ENCODE results near the gene SLC25A10.

SLC25A10 gene

DNA sequence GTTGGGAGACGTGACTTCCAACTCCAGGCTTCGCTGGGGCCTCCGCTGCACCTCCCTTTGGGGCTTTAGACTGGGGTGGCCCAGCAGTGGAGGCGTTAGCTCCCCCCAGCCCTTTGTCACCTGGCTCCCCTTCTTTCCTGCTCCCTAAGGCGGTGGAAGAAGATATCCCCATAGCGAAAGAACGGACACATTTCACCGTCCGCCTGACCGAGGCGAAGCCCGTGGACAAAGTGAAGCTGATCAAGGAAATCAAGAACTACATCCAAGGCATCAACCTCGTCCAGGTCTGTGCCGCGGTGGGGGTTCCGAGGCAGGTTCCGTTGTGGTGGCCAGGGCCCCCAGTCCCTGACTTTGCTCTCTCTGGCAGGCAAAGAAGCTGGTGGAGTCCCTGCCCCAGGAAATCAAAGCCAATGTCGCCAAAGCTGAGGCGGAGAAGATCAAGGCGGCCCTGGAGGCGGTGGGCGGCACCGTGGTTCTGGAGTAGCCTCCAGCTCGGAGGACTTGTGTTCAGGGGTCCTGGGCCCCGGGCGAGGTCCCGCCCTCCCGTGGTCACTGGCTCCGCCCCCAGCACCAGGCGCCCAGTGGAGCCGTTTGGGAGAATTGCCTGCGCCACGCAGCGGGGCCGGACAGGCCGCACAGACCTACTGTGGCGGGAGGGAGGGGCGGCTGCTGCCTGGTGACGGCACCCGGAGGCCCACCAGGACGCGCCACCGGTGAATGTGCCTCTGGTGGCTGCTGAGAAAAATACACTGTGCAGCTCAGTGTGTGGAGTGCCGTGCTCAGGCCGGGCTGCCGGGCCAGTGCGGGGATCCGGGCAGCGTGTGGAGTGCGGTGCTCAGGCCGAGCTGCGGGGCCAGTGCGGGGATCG lies 5.1 kb upstream of the SLC25A10 start:
- DNase-seq = no peak

- DNase-seq = no peak
Measured at GRCh38 chr17:81707725-81708646, 4.1 kb upstream of the SLC25A10 start.

DNA sequence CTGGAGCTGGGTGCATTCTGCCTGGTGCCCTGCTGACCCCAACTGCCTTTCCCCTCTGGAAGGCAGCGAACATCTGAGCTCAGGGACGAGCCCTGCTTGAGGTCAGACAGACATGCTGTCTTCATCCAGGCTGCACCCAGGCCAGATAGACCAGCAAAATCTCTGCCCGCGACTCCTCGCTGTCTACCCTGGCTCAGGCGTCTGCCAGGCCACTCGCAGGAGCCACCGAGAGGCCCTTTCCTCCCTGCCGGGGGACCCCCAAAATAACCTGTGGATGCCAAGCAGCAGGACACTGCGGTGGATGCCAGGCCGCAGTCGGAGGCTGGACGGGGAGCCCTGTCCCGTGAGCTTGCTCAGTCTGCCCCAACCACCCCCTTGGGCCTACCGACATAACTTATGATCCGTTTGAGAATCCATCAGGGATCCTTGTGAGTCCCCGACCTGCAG lies 3.3 kb upstream of the SLC25A10 start:
- no peak for DNase-seq

DNA sequence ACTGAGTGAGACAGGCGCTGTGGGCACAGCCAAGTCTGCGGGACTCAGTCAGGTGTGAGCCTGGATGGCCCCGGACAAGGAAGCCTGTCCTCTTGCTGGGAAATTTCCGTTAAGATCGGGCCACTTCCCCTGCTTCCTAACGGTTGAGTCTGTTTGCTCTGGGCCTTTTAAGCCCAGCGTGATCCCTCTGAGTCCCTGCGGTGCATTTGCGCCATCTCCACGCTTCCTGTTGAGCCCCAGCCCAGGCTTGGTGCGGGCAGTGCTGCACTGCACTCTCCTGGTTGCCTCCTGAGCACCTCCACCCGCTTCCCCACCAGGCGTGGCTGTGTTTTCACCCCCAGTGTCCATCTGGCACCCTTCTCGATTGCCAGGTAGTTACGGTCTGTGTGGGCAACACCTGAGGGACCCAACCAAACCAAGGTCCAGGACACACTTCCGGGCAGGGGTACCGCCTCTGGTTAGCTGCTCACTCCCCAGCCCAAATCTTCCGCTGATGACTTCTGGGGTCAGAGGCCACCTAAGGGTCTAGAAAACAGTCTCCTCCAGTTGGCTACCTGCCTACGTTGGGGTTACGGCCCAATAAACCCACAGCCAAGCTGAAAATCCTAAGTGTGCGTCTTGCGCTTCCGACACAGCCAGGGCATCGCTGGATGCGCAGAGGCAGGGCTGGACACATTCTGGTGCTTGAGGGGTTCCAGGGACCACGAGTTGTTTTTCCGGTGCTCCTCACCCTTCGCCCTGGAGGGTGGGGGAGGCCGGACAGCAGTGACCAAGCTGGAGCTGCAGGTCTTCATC lies 1.4 kb upstream of the SLC25A10 start:
- no peak for DNase-seq

- no peak for DNase-seq
Measured at GRCh38 chr17:81712468-81713003, 452 bp downstream of the SLC25A10 start.

DNA sequence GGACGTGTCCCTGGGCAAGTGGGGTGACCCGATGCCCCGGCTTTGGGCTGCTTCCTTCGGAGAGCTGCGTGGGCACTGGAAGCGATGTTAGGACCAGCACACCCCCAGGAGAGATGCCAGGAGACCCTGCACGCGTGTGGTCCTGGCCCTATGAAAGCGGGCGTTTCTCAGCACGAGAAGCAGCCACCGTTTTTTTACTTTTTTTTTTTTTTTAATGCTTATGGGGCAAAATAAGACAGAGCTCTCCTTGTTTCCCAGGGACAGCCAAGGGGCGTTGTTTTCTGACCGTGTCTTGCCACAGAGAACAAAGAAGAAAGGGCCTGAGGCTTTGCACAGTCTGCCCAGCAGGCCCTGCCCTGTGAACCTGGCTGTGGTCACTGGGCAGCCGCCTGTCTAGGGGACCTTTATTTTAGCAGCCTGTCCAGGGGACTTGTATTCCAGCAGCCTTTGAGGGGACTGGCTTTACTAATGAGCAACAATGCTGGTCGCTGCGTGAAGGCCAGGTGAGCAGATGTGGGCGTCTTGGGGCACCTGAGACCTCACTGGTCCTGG lies 996 bp downstream of the SLC25A10 start:
- DNase-seq = no peak

DNA sequence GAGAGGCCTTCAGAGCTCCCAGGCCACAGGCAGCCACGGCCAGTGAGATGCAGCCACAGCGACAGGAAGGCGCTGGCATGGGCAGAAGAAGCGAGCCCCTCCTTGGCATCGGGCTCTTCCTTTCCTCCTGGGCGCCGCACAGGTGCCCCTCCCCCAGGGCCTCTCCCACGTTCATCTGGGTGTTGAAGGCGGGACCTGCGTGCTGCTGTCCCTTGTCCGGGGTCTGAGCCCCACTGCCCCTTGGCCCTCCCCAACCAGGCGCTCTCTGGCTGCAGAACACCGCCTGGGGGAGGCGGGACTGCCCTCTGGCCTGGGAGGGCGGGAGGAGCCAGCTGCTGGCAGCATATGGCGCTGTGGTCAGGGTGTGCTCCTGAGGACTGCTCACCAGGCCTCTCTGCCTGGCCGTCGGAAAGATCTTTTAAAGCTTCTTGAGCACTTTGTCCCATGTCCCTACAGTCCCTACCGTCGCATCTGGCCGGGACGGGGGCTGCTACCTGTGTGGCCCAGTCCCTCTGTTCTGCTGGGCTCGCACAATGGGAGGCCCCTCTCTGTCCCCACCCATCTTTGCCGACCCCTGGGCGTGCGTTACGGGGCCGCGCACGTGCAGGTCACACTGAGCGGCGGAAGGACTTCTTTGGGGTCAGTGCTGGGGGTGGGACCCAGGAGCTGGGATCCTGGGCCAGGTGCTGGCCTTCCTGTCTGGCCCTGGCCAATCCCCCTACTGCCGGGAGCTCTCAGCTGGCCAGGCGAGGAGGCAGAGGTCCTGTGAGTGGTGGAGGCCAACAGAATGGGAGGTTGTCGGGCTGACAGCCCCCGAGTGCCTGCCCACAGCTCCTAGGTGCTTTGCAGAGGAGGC lies 1.7 kb downstream of the SLC25A10 start:
- DNase-seq = no peak

- no peak for DNase-seq
Measured at GRCh38 chr17:81714412-81715106, 2.5 kb downstream of the SLC25A10 start.

- DNase-seq = no peak
Measured at GRCh38 chr17:81715107-81715871, 3.2 kb downstream of the SLC25A10 start.

DNA sequence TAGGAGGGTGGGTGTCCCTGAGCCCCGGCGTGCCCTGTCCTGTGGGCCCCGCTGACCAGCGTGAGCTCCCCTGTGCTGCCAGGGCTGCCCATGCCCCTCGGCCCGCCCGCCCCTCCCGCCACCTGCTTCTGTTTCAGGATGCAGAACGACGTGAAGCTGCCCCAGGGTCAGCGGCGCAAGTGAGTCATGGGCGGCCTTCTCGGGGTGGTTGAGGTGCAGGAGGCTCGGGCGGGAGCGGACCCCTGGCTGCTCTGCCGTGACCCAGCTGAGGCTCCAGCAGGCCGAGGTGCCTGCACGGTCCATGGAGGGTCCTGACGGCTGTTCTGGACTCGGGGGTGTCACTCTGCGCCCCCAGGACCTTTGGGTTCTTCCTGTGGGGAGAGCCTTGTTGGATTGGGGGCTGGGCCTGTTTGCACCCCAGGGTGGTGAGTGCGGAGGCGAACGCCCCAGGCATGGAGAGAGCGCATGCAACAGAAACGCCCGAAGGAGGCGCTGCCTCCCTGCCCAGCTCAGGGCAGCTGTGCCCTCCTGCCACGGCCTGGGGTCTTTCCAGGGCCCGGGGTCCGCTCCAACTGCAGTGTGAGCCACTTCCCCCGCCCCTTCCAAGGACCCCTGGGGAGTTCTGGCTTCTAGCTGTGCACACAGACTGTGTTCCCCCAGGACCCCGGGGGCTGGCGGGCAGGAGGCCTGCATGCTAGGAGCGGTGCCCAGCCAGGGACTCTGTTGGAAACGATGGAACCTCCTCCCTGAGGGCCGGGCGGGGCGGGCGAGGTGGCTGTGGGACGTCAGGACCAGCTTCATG lies 4.0 kb downstream of the SLC25A10 start:
- DNase-seq = no peak

DNA sequence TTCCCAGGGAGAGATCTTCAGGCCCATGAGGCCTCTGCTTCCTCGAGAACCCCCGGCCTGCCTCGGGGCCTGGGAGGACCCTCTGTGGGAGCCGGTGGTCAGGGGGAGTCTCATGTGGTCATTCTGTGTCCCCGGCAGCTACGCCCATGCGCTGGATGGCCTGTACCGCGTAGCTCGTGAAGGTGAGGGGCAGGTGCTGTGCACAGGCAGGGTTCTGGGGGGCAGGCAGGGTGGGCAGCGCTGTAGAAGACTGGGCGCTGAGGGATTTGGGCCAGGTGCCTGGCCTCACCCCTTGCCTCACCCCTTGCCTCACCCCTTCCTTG lies 4.6 kb downstream of the SLC25A10 start:
- no peak for DNase-seq

- no peak for DNase-seq
Measured at GRCh38 chr17:81717049-81717765, 5.1 kb downstream of the SLC25A10 start.

DNA sequence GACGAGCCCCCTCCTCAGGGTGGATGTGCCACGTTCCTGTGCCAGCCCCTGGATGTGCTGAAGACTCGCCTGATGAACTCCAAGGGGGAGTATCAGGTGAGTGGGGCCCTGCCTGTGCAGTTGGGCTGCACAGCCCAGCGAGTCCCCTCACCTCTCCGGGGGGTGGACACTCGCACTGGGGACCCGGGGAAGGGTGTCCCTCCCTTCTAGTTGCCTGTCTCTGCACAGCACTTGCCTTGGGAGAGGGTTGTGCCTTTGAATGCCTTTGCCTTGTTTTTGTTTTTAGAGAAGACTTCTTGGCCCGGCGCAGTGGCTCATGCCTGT lies 5.6 kb downstream of the SLC25A10 start:
- DNase-seq = no peak

- no peak for DNase-seq
Measured at GRCh38 chr17:81719410-81720266, 7.6 kb downstream of the SLC25A10 start.

DNA sequence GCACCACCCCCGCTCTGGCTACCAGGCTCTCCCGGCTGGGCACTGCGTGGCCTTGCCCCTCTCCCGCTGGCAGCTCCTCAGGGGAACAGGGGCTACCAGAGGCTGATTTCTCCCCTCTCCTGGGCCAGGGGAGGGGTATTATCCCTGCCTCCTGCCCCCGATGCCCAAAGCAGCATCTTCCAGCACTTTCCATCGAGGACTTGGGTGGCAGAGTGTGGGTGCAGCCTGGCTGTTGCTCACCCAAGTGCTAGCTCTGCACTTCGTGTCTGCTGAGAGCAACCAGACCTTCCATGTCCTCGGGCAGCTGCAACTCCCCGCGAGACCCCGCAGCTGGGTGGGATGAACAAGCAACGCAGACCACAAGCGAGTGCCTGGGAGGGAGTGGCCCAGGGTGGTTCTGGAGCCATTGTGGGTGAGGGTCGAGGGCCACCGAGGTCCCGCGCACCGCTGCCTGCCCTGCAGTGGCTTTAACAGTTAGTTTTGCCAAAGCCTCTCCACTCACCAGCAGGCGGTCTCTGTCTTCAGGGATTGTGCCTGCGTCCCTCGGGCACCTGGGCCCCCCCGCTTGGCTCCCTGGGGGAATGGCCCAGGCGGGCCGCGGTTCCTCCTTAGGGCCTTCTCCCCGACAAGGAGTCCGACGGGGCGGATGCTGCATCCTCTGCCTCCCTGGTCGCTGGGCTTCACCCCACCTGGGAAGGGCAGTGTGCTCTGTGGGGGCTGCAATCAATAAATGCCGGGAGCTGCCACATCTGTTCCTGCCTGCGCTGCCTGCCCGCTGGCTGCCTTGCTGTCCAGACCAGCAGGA lies 8.4 kb downstream of the SLC25A10 start:
- DNase-seq = no peak

All from T-helper 9 cell (primary cell).